Middle frontal gyrus (tissue), 1 donor: ENCODE results near the gene ADAMTSL1.
"Not testable (repeated sequence)": the region's sequence is repeated elsewhere in the genome, so short reads cannot be mapped to it uniquely, and the experiment has no call there.

ENCODE experiments used
- DNase-seq: peaks from one replicate; pipeline ENCODE4 v3.0.0-alpha.2; 2015; ENCODE audit warnings: low spot score; ENCODE audit errors: extremely low spot score

The ADAMTSL1 gene

DNA sequence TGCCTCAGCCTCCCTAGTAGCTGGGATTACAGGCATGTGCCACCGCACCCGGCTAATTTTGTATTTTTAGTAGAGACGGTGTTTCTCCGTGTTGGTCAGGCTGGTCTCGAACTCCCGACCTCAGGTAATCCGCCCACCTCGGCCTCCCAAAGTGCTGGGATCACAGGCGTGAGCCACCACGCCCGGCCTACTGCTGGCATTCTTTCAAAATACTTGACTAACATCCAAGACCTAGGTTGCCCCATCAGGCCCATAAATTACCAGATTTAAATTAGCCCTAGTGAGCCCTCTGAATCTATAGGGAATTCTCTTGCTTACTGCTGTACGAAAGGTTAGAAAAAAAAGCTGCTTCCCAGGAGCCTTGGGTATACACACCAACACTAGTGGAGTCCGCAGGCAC is 456.7 kb downstream of the ADAMTSL1 start:
- DNase-seq: not testable (repeated sequence)

DNA sequence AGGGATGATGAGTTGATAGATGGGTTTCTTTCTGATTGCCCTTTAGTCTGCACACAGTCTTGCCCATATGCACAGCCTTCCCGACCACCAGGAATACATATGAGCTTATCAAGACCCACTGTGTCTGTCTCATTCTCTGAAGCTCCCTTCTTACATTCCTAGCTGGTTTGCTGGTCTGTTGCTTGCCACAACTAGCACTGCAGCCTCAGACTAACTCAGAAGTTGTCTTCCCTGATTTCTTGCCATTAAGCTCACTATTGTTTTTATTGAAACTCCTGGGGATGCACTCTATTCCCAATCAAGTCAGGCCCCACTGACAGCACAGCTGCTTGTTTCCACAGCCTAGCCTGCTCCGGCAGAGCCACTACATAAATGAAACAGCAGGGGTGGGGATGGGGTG is 461.6 kb downstream of the ADAMTSL1 start:
- no peak for DNase-seq

DNA sequence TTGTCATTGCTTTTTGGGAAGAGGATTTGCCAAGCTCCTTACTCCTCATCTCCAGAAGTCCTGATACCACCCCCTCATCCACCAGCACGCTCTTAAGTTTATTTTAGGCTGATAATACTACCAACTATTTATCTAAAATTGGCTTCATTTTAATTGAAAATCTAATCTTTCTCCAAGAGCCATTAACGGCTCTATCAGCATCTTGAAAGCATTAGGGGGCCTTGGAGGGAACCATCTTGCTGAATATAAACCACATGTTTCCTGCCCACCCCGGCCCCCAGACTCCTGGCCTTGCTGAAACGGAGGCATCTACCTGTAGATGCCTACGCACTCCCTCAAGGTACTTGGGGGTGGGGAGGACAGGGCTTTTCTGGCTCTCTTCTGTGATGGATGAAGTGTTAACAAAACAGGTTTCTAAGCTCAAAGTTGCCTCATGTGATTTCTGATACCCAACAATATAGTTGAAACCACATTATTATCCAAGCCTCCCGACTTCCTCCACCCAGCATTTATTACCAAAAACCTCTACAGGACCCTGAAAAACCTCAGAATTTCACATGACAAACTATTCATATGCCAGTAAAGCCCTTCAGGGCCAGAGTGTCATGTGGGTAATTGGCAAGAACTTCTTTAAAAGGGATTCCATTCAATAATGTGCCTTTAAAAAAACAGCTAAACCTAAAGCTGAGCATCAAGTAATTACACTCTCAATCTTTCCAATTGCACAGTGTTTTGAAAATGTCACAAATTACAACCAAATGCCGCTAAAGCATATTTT is 462.3 kb downstream of the ADAMTSL1 start:
- DNase-seq: no peak

DNA sequence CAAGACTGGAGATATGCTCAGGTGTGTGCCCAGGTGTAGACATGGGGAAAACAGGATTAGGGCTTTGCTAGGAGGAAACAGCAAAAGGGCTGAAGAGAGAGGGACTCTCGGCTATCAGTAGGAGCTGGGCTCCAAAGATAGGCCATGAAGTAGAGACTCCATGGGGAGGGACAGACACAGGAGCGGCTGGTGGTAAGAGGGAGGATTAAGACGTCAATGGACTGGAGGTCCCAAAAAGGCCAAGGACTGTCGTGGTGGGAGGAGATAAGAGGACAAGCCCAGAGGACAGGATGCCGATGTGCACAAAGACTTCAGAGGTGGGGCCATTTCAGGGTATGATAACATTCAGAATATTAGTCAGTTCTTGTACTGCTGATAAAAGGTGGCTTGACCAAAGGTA is 466.0 kb downstream of the ADAMTSL1 start:
- no peak for DNase-seq

DNA sequence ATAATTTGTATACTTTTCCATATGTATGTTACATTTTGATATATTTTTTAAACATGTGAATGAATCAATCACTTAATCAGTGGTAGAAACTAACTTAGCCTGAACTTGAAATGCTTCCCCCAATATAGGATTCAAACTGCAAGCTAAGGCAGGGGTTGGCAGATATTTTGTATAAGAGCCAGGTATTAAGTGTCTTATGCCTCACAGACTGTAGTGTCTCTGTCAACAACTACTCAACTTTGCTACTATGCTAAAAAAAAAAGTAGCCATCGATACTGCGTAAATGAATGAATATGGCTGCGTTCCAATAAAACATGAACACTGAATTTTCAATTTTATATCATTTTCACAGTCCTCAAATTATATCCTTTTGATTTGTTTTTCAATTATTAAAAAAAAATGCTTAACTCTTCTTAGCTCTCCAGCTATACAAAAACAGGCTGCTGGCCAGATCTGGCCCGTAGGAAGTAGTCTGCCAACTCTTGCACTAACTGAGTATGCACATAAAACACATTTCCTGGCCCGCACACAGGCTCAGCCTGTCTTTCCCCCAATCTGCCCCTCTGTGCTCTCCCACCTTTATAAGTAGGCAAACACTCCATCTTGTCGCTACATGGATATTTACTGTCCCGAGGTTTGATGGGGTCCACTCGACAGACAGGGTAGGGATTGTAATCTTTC is 467.2 kb downstream of the ADAMTSL1 start:
- no peak for DNase-seq

DNA sequence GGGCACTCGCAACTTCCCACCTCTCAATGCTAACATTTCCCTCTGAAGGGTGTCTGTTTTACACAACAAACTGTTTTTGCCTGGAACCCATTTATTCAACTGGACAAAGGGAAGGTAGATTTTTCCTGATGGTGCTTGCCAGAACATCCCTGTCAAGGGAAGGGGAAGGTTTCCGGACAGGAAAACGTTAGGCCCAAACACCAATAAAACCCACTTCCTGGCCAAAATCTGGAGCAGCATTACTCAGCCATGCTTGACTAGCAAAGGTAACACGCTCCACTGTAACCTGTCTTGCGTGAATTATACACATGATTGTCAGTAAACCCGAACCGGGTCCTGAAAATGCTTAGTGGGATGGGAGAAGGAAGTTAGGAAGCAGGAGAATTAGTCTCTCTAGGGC is 468.8 kb downstream of the ADAMTSL1 start:
- no peak for DNase-seq

DNA sequence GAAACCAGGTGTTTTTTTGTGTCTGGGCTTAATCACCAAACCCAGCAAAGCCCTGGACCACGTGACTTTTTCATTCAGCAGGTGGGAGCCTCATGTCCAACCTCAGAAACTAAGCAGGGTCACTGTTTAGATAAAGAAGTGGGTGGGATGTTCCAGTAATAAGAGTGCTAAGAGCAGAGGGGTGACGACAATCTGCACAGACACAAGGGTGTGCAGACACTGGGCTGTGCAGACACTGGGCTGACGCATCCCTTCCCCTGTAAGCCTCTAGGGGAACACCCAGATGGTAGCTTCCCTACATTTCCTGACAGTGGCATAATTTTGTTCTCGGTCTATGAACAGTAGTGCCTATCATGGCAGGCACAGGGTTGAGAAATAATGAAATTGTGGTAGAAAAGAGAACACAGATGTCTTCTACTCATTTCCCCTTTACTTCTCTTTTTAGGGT is 474.0 kb downstream of the ADAMTSL1 start:
- no peak for DNase-seq

DNA sequence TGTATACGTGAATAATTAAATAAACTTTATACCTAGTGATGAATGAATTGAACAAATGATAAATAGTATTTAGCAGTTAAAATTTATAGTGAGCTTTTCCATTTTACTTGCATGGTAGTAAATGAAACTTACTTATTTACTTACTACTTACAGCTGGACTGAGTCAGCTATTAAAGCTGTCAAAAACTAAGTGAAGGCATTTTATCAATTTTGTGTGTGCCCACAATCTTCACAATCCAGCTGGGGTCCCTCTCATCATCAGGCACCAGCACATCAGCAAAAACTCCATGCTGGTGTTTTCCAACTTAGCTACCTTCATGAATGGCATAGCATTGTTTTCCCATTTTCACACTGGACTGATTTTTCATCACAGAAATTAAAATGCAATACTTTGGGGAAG is 478.0 kb downstream of the ADAMTSL1 start:
- no peak for DNase-seq

DNA sequence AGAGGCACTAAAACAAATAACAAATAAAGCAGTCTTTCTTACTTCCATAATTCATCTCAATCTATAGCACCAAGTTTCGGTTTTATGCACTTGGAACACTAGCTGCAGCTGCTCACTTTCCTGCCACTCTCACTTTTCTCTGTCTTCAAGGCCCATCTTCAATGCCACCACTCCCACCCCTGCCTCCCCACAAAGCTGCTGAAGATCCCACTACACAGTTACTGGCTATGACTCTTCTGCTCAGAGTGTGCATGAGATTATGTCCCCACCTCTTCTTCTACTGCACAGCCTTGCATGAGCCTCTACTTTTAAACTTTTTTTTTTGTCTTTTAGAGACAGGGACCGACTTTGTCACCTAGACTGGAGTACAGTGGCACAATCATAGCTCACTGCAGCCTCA is 481.7 kb downstream of the ADAMTSL1 start:
- DNase-seq: no peak
